HG03521 (cell line): ENCODE results near the gene CLPSL2.

Source experiments
- ATAC-seq: cut with Tn5 transposase; IDR thresholded peaks from one replicate; pipeline ENCODE4 v1.9.1; 2021; ENCODE audit warnings: mild to moderate bottlenecking, moderate library complexity; ENCODE audit not compliant: unreplicated experiment

The CLPSL2 gene

DNA sequence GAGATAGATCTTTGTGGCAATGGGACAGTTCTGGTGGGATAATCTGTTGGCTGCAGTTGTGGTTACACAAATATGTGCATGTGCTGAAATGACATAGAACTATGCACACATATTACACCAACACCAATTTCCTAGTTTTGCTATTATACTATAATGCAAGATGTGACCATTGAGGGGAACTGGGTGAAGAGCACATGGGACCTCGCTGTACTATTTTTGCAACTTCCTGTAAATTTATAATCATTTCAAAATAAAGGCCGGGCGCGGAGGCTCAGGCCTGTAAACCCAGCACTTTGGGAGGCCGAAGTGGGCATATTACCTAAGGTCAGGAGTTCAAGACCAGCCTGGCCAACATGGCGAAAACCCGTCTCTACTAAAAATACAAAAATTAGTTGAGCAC is 30.9 kb upstream of the CLPSL2 start:
- ATAC-seq = no peak

DNA sequence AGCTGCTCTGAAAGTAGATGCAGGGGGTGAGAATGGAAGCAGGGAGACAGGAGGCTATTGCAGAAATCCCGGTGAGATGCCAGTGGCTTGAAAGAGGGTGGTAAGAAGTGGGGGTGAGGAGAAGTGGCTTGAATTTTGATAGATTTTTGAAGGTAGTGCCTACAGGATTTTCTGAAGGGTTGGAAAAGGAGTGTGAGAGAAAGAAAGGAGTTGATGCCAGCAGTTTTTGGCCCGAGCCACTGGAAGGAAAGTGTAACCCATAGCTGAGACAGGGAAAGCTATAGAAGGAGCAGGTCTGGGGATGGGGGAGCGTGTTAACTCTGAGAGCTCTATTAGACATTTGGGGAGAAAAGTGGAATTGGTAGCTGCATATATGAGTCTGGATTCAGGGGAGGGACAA is 29.9 kb upstream of the CLPSL2 start:
- ATAC-seq = no peak

DNA sequence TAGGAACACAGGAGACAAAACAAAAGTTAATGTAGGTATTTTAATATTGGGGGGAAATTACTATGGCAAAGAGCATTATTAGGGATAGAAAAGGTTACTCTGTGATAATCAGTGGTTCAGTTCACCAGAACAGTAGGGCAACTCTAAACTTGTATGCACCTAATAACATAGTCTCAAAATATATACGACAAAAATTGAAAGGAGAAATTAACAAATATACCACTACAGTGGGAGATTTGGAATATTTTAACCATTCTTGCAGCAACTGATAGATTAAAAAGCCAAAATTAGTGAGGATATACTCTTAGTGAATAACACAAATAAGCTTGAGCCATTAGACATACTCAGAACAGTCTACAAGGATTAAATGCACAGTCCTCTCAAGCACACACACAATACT is 28.5 kb upstream of the CLPSL2 start:
- no peak for ATAC-seq

DNA sequence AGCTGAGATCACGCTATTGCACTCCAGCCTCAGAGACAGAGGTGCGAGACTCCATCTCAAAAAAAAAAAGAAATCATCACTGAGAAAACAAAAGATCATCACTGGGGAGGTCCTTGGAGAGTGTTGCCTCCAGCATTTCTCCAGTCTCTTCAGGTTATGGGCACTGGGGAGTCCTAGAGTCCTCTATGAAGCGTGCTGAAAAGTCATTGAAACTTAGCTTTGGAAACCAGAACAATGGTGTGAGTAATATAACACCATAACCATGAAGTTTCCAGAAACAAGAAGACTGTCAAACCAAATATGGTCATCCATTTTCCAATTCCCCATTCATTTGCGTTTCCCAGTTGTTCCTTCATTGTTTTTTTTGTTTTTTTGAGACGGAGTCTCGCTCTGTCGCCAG is 25.8 kb upstream of the CLPSL2 start:
- ATAC-seq = no peak

DNA sequence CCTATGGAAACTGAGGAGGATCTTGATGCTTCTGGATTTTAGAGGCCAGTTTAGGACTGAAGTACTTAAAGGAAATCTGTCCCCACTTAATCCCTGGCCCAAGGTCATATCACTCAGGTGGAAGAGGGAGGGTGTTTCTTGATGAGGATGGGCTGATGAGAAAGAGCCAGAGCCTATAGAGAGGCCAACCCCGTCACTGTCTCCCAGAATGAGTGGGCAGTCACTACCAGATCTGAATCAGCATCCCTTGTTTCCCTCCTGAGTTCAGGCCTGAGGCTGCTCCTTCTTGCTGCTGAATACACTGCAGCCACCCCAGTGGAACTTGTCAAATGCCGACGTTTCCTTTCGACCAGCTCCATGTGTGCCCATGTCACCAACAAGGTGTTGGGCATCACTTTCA is 24.8 kb upstream of the CLPSL2 start:
- ATAC-seq = no peak

DNA sequence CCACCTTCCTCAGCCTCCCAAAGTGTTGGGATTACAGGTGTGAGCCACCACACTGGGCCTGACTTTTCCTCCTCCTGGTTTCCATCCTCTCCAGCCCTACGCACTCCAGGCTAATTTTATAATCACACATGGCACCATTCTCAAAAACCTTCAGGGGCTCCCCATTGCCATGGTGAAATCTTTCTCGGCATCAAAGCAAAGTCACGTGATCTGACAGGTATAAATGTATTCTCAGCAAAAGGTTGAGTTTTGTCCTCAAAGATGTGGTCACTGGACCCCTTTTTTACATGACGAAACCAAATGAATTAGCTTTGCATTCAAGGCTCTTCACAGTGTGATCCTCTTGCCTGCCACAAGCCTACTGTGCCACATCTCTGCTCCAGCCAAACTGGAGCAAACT is 24.1 kb upstream of the CLPSL2 start:
- no peak for ATAC-seq

DNA sequence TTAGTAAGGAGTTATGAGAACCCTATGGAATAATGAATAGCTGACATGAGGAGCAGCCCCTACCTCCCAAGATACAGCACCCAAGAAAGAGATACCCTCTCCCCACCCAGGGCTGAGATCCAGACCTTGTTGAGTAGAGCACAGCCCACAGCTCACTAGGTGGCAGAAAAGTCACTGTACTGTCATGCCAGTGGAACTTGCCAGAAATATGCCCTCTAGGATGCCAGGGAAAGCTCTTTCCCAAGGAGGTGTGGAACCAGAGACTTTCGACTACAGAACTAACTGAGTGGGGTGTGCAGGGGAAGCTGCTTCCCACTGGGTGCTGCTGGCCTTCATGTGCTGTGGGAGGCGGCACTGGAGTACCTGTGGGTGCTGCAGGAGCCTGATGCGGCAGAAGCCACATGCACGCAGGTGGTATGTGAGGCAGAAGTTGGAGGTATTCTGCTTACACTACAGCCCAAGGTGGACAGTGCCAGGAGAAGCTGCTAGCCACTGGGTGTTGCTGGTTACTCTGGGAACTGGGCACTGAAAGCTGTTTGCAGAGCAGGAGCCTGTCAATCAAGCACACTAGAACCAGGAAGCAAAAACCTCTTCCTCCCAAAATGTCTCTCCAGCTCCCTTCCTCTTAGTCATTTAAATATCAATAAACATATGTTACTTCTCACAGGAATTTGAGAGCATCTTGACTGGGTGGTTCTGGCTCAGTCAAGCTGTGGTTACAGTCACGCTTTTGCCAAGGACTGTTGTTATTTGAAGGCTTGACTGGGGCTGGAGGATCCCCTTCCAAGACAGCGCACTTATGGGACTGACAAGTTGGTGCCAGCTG is 21.7 kb upstream of the CLPSL2 start:
- no peak for ATAC-seq

DNA sequence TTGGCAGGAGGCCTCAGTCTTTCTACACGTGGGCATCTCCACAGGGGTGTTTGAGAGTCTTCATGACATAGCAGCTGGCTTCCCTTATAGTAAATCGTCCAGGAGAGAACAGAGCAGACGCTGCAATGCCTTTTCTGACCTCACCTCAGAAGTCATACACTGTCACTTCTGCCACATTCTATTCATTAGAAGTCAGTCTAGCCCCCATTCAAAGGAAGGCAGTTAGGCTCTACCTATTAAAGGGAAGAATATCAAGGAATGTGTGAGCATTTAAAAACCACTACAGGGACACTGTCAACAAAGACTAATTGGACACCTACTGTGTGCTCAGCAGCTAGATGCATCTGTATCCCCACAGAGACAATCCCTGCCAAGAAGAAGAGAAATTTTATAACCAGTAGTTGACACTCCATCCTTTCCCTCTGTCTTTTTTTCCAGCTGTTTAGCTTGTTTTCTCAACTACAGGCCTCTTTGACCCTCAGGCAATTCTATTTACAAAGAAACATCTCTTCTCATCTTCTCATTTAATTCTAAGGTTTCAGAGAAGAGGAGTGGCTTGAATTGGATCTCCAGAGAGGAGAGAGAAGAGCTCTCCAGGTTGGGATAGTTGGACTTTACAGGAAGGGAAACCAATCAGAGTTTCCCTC is 21.0 kb upstream of the CLPSL2 start:
- ATAC-seq = no peak

DNA sequence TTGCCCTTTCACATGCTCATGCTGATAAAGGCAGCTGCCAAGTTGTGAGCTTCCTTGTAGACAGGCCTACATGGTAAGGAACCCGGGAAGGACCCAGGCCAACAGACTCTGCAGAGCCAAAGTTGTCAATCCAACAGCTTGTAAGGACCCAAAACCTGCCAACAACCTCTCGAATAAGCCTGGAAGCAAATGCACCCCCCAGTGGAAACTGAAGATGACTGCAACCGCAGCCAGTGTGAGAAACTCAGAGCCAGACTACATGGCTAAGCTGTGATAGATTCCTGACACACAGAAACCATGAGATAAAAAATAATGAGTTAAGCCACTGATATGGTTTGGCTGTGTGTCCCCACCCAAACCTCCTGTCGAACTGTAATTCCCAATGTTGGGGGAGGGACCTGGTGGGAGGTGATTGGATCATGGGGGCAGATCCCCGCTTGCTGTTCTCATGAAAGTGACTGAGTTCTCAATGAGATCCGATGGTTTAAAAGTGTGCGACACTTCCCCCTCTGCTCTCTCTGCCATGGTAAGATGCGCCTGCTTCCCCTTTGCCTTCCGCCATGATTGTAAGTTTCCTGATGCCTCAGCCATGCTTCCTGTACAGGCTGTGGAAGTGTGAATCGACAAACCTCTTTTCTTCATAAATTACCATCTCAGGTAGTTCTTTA is 18.8 kb upstream of the CLPSL2 start:
- ATAC-seq = no peak

DNA sequence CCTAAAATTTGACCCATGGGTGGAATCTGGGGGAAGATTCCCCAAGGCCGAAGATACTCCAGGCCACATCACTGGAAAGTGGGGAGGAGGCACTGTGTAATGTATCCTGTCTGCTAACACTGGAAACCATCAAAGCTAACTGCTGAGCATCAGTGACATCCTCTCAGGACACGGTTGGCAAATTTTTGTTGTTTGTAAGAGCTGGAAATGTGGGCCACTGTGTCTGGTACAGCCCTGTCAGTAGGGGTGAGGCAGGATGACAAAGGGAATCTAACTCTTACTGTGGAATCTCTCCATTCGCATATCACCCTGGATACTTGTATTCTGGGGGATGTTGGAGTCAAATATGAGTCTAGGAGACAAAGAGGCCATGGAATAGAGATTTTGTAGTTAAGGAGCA is 17.0 kb upstream of the CLPSL2 start:
- no peak for ATAC-seq

DNA sequence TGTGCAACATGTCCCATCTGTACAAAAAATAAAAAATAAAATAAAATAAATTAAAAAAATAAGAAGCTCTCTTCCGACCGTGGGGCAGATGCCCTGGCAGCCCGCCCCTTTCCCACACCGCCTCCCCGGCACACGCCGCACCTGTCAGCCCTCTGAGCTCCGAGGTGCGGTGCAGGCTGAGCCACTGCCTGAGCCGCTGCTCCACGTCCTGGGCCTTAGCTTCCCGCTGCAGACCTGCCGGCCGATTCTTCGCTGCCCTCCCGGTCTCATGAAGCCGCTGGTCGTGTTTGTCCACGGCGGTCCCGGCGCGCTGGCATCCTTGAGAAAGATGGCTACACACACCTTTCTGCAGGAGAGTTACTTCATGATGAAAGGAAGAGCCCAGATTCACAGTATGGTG is 10.7 kb upstream of the CLPSL2 start:
- no peak for ATAC-seq

DNA sequence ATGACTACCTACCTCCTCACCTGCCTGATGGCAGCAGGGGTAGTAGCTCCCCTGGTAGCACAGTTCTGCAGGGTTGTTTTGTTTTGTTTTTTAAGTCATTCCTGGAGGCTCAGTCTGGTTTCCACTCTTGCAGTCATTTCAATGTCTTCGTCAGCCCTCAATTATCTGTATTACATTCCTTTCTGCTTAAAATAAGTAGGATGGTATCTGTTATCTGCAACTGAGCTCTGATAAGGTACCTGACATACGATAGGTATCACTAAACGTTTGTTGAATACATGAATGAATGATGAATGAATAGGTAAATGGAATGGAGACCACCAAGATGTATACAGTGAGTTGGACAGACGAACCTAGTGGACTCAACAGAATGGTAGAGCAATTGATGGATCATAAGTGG is 7.2 kb upstream of the CLPSL2 start:
- ATAC-seq = no peak

DNA sequence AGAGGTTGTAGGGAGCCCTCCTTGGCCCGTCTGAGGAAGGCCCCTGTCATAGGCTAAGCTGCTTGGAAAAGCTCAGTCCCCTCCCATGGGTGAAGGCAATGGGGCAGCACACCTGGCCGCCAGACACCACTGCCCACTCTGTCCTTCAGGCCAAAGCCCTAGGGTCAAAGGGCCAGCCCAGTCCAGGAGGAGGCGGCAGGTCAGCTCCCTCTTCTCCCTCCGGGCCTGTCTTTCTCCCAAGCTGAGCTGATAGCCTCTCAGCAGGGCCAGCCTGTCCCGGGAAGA is 5.1 kb upstream of the CLPSL2 start:
- ATAC-seq = no peak

DNA sequence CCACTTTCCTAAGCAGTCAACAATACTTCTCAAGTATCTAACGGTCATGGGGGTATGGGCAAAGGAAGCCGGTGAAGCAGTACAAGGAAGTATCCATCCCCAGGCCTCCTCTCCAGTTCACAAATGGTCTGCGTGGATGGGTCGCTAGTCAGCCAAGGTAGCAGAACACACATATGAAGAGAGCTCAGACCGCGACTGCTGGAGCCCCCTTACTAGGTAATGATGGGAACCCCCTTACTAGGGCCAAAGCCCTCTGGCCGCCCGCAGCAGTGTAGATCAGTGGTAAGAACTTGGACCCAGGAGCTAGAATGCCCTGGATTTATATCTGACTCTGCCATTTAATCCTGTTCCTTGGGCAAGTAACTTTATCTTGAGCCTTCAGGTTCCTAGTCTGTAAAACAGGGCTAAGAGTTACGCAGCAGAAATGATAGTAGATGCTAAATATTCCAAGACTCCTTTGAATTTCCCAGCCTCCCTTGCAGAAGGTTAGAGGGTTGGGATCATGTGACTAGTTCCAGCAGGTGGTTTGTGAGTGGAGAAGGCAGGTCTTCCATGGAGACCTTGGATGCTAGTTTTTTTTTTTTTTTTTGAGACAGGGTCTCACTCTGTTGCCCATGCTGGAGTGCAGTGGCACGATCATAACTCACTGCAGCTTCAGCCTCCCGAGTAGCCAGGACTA is 2.1 kb upstream of the CLPSL2 start:
- ATAC-seq = no peak

DNA sequence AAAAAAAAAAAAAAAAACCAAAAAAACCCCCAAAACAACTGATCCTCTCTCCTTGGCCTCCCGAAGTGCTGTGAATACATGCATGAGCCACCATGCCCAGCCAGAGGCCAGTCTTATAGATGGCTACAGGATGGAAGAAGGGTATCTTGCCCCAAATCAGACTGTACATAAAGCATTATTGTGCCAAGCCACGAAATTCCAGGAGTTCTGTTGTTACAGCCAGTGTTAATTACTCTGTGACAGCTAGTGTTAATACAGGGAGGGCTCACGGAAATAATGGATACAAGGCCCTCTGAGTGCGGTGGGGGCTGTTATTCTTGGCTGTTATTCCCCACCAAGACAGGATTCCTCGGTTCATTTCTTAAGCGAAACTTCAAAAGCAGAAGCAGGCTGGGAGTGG is 1.4 kb upstream of the CLPSL2 start:
- no peak for ATAC-seq

DNA sequence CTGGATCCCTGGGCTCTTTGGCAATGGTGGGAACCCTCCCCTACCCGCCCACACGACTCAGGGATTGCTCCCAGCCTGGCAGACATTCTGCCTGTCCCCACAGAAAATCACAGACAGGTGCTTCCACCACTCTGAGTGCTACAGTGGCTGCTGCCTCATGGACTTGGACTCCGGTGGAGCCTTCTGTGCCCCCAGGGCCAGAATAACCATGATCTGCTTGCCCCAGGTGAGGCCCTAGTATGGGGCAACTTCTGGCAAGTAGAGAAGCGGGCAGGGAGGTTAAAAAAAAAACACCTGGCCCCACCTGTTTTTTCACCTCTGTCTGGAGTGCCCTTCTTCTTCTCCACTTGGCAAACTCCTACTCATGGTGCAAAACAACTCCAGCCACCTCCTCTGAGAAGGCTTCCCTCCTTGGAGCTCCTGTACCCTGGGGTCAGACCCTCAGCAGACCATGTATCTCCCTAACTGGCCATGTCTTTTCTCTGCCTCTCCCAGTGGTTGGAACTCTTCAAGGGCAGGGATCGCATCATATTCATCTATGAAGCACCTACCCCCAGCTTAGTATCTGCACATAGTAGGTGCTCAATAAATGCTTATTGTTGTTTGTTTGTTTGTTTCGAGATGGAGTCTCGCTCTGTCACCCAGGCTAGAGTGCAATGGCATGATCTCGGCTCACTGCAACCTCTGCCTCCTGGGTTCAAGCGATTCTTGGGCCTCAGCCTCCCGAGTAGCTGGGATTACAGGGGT is 1.1 kb downstream of the CLPSL2 start:
- no peak for ATAC-seq

DNA sequence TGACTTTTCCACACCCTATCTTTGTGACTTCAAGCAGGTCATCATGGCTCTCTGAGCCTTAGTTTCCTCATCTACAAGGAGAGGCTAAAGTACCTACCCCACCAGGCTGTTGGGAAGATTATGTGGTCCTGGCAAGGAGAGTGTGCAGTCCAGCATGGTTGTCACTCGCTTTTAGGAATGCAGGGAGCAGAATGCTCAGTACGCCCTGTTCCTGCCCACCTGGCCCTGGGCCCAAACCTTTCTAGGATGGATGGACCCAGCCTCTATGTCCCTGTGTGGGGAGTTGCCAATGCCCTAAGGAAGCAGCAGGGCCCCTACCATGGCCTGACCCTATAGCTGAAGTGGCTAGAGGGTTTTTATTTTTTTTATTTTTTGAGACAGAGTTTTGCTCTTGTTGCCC is 2.0 kb downstream of the CLPSL2 start:
- no peak for ATAC-seq

DNA sequence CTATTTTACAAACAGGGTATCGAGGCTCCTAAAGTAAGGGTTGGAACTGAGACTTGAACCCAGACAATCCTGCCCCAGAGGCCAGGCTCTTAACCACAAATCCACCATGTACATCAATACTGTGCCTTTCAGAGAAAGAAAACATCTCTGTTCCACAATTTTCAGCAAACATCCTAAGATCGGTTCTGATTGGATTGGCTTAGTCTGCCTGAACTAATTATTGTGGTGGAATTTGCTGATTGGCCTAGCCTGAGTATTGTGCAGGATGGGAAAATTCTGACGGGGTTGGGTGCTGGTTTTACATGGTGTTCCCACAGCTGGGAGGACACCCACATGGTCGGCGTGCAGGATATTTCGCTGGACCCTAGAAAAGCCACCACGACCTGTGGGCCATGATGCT is 4.3 kb downstream of the CLPSL2 start, which contains the start of gene CLPSL1:
Gene CLPSL1, plus strand, starts transcription at position 301 of the 400 bp plus-strand sequence. Its CDS starts 92 bp downstream, at position 393.
- no peak for ATAC-seq

DNA sequence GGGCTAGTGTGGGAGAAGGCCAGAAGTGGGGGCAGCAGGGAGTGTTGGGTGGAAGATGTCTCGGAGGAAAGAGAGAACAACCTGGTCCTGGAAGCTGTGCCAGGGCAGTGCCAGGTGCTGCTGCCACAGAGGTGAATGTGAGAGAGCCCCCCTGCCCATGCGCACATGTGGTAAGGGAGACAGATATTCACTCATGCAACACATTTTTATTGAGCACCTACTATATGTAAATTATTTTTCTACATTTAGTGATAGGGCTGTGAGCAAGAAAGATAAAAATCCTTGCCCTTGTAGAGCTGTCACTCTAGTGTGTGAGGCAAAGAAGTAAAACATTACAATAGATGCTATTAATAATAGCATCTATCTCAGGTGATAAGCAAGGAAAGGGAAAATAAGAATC is 4.9 kb downstream of the CLPSL2 start:
- ATAC-seq = no peak

DNA sequence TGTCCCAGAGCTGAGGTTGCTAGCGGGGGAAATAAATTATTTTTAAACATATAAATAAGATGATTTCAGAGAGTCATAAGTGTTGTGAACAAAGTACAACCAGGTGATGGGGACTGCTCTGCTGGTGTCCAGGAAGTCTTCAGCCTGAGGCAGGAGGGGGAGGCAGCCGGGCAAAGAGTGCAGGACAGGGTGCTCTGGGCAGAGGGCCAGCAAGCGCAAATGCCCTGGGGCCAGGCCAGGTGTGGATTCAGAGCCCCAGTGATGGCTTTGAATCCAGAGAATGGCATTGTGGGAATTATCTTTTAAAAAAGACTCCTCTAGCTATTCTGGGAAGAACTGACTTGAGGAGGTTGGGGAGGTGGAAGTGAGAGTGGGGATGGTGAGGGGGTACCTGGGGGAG is 6.0 kb downstream of the CLPSL2 start:
- no peak for ATAC-seq

DNA sequence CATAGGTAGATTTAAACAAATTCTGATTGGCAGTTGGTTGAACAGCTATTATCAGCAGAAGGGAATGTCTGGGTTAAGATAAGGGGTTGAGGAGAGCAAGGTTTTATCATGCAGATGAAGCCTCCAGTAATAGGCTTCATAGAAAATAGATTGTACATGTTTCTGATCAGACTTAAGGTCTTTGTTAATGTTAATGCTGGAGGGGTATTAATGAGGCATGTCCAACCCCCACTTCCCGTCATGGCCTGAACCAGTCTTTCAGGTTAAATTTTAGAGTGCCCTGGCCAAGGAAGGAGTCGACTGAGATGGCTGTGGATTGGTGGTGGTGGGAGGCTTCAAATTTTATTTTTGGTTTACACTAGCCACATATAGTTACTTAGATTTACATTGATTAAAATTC is 7.8 kb downstream of the CLPSL2 start:
- ATAC-seq = no peak
